GM19328 (cell line): ENCODE data around the gene TMEM222.
"Not testable (repeated sequence)": the region's sequence is repeated elsewhere in the genome, so short reads cannot be mapped to it uniquely, and the experiment has no call there.

Source experiments
- ATAC-seq: cut with Tn5 transposase; IDR thresholded peaks from one replicate; pipeline ENCODE4 v1.9.1; 2021; ENCODE audit warnings: mild to moderate bottlenecking, moderate library complexity; ENCODE audit not compliant: unreplicated experiment

The TMEM222 gene

DNA sequence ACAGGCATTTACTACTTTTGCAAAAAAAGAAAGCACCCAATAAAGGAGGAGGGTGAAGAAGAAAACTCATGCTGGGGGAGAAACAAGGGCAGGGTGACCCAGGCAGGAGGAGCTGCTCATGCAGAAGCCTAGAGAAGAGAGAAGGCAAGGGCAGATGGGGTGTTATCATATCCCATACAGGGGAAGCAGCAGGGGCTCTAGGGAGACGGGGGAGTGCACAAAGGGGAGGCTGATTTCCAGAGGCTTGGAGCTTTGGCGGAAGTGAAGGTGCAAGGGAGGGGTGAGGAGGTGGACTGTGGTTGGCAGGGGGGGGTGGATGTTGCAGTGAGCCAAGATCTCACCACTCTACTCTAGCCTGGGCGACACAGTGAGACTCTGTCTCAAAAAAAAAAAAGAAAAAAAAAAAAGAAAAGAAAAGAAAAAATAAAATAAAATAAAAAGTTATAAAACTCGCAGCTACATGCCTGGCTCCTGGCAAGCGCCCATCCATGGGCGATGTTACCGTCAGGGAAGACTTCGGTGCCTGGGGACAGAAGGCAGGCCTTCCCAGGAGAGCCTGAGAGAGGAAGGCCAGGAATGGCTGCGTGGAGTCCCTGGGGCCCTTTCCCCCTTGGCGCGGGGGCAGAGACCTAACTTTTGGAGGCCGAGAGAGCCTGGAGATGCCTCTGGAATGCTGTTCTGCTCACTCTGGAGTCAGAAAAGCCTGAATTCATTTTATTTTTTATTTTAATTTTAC lies 56.0 kb downstream of the TMEM222 start:
- ATAC-seq, result no peak

GRCh38 chr1:27379564-27380122 lies 57.7 kb downstream of the TMEM222 start:
- ATAC-seq, result no peak

- no peak for ATAC-seq
Observed at GRCh38 chr1:27380224-27380623, 58.3 kb downstream of the TMEM222 start.

DNA sequence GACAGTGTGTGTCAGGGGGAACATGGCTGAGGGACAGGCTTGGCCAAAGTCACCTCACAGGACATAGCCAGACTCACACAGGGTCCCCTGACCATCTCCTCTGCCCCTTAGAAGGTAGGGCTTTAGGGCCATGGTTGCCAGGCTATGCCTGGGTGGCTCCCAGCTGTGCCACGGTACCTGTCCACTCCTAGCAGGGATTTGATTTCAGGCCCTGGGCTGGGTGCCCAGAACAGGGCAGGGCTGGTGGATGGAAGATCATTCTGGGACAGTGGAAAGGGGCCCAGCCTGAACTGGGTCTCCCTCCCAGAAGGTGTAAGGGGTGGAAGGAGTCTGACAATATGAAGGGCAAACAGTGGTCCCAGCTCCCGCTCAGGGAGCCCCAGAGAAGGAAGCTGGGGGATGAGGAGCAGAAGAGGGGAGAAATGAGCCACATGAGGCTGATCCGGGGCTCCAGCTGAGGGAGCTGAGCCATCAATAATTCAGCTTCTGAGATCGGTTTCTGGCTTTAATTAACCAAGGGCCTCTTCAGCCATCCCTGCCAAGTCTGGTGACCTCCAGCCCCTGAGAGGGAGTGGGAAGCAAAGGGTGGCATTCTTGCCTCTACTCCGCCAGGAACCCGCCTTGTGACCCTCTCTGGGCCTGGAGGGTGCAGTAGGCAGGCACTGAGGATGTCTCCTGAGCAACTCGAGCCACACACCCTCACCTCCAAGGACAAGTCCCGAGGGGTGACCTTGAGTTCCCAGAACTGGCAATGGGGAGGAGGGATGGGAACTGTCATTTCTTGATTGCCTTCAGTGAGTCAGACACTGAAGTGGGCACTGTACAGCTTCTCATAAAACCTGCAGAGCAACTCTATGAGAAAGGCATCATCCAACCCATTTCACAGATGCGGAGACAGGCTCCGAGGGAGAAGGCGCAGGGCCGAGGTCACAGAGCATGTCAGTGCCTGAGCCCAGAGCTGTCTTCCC lies 59.1 kb downstream of the TMEM222 start:
- ATAC-seq, result no peak

DNA sequence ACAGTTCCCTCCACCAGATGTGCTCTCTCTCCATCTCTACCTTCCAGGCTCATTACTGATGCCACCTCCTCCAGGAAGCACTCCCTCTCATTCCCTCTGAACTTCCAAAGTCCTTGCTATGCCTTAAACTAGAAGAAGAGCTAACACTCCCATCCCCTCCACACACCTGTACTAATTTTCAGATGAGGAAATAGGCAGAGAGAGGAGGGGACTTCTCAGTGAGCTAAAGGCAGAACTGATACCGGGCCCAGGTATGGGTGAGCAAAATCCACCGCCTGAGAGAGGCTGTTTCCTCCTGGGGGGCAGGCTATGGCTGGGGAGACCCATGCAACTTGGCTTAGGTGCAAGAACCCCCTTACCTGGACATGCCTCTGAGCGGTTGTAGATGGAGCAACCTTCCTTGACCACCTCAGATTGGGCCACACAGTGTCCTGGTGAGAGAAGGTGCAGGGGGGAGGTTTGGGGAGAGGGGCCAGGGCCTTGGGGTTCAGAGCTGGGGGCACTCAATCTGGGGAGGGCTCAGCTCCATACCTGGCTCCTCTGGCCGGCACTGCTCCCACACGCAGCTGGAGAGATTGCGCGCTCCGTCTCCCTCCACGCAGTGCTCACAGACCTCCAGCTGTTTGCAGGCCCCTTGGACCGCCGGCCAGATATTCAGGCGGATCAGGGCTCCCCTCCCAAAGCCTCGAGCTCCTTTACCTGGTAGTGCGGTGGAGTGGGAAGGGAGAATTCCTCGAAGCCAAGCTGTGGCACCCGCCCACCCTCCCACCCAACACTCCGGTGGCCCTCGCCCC lies 60.2 kb downstream of the TMEM222 start:
- no peak for ATAC-seq

DNA sequence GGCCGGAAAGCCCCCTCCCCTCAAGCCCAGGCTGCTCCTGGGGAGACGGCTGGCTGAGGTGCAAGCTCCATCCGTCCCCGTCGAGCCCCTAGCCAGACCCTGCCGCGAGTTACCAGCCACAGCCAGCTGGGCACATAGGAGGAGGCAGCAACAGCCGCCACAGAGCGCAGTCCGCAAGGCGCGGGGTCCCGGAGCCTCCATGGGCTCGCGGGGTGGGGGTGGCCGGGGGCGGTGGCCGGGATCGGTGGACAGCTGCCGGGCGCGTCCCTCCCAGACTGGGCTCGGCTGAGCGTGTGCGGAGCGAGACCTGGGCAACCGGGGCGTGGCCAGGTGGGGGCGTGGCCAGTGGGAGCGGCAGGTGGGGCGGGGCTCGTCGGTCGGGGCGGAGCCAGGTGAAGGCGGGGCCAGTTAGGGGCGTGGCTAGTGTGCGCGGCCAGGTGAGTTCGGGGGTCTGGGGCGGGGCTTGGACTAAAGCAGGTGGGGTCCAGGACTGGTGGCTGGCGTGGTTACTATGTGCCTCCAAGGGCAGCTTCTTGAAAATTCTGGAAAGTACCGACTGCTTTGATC lies 61.2 kb downstream of the TMEM222 start, which contains the start of gene CD164L2:
CD164L2 (minus strand) TSS at position 295 of the 567 bp plus-strand sequence; CDS start at position 201, 94 bp downstream.
- ATAC-seq, result no peak

DNA sequence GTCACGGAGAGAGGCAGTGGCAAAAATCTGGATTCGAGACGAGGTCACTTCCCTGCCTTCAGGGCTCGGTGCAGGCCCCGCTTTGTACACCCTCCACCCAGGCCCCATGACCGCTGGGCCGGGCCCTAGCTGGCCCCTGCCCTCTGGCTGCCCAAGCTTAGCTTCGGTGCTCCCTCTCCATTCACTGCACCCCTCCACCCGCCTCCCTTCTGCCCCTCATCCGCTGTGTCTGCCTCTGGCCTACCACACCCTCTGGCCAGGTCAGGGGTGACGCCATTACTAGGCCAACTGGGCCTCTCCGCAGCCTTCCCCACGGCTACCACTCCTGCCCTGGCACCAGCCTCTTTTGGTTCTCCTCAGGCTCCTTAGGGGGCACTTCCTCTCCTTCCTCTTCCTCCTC lies 61.7 kb downstream of the TMEM222 start:
- no peak for ATAC-seq

DNA sequence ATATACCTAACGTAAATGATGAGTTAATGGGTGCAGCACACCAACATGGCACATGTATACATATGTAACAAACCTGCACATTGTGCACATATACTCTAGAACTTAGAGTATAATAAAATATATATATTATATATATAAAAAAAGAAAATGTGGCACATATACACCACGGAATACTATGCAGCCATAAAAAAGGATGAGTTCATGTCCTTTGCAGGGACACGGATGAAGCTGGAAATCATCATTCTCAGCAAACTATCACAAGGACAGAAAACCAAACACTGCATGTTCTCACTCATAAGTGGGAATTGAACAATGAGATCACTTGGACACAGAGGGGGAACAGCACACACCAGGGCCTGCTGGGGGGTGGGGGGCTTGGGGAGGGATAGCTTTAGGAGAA lies 62.8 kb downstream of the TMEM222 start:
- ATAC-seq, result not testable (repeated sequence)
